ENCODE data around the gene FEV.

The FEV gene

GRCh38 chr2:218985021-218985324 is at the start of gene FEV:
FEV (minus strand) TSS chr2:218985184; CDS start chr2:218985075, 109 bp downstream.
- no peak for DNase-seq

DNA sequence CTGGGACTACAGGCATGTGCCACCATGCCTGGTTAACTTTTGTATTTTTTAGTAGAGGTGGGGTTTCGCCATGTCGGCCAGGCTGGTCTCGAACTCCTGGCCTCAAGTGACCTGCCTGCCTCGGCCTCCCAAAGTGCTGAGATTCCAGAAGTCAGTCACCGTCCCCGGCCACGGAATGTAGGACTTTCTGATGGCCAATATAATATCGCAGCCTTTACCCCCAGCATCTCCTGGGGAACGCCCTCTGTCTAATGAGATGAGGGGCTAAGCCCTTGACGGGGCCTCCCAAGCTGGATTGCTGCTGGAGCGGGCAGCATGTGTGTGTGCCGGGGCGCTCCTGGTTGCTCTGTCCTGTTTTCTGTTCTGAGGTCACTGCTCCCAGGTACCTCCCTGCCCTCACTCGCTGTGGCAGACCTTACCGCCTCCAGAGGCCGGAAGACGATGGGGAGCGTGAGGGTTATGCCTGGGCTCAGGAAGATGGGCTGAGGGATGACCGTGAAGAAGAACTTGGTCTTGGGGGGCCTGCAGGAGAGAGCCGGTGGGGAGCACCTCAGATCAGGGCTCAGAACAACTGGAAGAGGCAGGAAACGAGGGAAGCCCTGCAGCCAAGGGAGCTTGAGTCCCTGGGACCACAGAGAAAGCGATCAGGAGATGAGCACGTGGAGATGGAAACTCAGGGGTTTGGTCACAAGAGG is 47.2 kb upstream of the FEV start:
- DNase-seq = no peak

GRCh38 chr2:219031005-219031738 is 46.2 kb upstream of the FEV start:
- DNase-seq = no peak

DNA sequence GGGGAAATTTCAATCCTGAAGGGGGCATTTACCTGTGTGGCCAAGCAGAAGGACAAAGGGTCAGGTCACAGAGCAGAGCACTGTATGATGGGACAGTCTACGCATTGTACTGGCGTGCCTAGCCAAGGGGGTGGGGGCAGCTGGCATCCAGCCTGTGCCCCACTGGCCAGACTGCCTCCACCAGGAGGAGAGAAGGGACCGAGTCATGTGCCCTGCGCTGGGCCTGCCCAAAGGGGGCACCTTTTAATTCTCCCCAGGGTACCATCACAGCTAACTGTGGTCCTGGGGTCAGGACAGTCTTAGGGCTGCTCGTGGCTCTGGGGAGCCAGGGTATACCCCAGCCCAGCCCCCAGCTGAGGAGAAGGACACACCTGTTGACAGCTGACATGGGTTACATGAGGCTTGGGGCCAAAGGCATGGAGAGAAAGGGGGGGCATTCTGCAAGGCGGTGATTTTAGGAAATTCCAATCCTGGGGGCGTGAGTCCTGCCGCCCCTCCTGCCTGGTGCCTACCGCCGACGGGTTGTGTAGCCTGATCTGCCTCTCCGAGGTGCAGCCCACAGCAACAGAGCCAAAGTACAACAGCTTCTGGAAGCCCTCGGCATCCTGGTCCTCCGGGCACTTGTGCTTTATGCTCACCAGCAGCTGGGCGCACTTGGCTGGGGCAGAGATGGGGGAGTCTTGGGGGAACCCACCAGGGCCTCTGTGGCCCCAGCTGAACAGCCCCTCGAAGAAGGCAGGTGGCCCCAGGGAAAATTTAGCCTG is 45.4 kb upstream of the FEV start:
- no peak for DNase-seq

DNA sequence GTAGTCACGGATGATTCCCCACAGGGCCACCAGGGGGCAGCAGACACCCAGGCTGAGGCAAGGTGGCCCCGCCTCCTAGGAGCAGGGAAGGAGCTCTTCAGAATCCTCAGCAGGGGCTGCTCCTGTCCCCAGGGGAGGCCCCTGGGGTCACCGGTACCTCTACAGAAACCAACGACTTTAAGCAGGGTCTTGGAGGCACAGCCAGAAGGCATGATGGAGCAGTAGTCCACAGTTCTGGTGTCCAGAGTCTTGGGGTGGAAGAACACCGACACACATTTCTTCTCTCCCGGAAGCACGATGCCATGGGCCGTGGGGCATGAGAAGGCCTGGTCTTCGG is 44.8 kb upstream of the FEV start:
- DNase-seq = peak; percentile 70

DNA sequence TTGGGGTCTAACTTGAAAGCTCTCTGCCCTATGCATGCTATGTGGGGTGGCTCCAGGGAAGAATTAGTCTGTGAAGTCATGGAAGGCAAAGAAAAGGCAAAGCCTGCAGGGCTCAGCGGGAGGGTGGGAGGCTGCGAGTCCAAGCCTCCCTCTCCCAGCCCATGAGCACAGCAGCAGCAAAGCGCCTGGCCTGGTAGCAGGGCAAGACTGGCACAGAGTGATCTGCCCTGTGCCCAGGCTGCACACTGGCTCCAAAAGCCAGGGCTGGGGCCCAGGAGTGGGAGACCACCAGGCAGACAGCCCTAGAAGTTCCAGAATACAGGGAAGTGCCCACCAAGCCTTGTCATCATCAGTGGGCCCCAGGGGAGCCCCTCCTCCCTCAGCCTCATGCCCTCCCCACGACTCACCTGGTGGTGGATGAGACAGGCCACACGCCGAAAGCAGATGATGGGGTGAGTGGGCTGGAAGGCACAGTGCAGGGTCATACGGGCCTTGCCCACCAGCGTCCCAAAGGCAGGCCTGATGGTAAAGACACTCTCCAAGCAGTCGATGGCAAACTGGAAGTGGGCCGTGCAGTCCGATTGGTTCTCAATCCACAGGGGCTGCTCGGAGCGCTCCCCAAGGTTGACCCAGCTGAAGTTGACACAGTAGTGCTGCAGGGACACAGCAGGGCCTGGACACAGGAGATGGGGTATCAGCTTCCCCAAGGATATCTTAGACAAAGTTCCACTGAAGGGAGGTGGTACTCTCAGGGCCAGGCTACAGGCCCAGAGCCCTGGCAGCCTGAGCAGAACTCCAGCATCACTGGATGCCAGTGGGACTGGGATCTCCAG is 44.2 kb upstream of the FEV start:
- no peak for DNase-seq

DNA sequence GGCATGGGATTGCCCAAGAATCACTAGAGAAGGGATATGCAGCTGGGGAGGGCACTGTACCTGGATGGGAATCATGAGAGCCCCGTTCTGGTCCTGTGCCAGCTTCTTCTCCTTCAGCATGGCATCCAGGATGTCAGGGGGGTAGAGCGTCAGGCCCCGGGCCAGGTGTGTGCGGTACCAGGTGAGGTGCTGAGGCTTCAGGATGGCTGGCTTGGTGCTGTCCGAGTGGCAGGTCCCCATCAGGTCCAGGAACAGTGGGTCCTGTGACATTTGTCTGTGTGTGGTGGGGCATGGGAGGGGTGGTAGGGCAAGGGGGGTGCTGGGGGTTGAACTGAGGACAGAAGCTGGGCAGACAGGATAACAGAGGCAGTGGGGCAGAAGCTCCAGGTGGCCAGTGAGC is 43.2 kb upstream of the FEV start:
- DNase-seq = peak; percentile 4

DNA sequence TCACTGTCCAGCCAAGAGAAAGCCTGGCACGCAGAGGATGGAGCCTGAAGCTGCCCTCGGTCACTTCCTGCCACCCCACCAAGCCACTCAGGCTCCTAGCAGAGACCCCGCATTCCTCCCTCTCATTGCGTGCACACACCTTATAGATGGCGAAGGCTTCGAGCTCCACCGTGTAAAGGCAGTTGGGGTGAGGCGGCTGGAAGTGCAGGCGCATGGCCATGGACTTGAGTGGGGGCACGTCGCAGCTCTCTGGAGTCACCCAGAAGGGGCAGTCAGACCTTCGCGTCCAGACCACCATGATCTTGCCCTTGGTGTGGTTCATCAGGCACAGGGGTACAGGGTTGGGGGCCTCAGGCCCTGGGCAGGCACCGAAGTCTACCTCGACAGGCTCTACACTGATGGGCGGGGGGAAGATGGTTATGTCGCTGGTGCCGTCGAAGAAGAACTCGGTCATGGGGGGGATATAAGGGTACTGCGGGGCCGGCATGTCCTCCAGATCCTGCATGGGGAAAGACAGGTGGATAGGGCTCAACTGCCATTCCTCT is 42.6 kb upstream of the FEV start:
- no peak for DNase-seq

- DNase-seq = no peak
Observed at GRCh38 chr2:219026946-219027345, 42.0 kb upstream of the FEV start.

DNA sequence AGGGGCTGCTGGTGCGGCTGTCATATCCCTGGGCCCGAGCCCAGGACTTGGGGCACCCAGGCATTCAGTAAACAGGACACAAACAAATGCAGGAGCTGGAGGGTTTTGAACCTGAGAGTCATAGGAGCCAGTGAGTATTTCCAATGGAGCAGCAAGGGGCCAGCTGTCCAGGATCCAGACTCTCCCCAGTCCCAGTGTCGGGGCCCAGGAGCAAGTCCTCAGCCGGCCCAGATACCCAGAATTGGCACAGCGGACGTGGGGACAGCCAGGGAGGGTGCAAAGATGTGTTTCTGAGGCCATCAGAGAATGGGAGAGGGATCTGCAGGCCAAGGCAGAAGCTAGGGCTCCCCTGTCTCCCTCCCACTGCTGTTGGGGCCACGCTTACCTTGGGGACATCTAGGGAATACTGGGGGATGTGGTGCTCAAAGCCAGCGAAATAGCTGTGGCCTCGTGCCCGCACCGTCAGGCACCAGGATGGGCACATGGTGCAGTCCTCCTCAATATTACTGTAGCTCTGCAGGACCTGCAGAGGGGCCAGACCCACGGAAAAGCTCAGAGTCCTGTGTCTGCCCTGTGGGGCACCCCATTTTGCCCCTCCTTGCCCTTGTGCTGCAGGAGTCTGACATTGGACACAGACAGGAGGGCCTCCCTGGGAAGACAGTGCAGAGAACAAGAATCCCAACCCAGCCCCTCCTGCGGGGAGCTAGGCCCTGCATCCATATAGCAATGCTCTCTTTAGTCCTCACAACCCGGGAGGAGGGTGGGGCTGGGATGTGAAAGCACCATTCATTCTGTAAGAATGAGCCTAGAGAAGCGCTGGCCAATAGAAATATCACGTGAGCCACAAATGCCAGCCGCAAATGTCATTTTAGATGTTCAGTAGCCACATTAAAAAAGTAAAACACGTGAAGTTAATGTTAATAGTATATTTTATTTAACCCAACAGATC is 40.9 kb upstream of the FEV start:
- DNase-seq = no peak

- no peak for DNase-seq
Observed at GRCh38 chr2:219024059-219024458, 39.1 kb upstream of the FEV start.

DNA sequence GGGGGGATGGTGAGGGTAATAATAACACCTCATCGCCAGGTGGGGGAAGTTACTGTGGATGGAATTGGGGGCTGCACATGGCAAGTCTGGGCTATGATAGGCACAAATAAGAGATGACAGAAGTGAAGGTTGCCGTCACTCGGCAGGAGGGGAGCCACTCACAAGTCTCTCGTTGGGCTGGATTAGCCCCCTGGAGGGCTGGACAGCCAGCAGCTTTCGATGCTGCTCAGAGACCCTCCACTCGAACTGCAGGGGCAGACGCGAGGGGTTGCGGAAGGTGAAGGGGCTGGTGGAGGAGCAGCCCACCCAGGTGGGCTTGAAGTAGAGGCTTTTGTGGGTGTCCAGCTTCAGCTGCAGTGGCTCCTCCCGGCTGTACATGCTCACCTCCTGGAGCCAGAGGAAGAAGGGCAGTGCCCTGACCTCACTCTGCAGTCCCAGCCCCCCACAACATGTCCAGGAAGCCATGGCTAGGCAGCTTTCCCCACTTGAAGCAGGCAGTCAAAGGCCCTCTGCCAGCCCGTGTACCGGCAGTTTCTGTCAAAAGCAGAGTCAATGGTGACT is 38.1 kb upstream of the FEV start:
- DNase-seq = no peak

GRCh38 chr2:219022616-219023015 is 37.6 kb upstream of the FEV start:
- no peak for DNase-seq

DNA sequence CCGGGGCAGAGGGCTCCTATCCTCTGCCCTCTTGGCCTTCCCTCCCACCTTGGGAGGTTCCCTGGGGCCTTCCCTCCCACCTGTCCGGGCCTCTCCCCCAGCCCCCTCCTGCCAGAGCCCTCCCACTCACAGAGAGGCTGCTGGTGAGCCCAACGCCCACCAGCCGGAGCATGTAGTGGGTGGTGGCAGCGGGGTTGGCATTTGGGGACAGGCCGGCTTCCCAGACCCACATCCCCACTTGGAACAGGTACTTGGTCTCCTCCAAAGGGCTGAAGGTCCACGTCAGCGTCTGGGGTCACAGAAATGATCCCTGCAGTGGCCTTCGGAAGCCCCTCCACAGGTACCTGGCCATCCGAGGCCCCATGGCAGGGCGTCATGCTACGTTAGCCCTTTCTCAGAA is 37.1 kb upstream of the FEV start:
- no peak for DNase-seq

DNA sequence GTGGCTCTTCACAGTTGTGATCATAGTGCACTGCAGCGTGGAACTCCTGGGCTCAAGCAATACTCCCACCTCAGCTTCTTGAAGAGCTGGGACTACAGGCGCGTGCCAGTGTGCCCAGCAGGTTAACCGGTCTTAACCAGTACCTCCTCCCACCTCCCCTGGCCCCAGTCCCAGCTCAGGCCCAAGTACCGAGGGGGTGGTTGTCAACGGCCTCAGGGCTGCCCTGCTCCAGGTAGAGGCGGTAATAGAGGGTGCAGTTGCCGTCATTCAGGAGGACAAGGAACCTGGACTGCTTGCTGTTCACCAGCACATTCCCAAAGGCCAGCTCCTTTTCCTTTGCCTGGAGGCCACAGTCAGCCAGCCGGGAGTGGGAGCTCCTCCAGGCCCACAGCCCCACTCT is 36.6 kb upstream of the FEV start:
- DNase-seq = no peak

GRCh38 chr2:219020604-219021365 is 35.8 kb upstream of the FEV start:
- DNase-seq = no peak

- no peak for DNase-seq
Observed at GRCh38 chr2:219019436-219019835, 34.5 kb upstream of the FEV start.

DNA sequence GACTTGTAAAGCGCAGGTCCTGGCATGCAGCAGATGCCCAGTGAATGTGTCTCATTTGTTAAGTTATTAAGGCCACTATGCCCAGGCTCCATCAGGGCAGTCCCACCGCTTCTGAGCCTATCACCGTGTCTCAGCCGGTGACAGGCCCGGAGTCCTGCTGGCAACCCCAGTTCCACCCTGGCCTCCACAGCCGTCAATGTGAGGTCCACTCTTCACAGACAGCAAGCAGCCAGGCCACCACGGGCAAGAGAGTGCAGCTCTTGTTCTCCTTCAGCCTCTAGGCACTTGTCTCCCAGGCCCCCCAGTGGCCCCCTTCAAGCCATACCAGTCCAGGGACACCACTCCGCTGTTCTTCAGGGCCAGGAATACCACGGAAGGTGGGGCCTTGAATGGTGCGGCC is 33.7 kb upstream of the FEV start:
- no peak for DNase-seq

GRCh38 chr2:219018286-219018685 is 33.3 kb upstream of the FEV start:
- DNase-seq = no peak

DNA sequence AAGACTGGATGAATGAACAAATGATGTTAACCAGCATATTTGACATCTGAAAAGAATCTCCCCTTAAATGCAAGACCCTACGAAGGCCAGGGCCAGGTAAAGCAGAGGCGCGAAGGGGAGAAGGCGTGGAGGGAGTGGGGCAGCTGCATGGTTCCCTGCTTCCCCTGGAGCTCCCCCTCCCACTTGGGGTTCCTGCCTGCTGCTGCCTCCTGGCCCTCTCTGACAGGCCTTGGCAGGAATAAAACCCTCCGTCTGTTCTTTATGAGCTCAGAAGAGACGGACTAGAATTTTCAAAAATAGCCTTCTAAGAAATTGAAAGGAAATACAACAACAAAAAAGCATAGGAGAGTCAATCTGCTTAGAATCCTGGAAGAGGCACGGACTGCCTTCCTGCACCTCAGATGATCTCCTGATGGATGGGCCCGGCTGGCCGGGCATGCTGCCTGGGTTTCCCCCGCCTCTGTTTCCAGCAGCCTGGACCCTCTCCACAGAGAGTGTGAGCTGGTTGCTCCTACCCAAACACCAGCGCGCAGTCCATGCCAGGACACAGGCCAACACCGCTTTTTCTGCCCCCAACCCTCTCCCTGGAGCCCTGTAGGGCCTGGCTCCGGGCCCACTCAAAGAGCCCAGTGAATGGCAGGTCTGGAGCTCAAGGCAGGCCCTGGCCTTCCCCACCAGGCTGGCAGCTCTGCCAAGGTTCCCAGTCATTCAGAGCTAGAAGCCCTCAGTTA is 32.4 kb upstream of the FEV start:
- DNase-seq = no peak

All from NCI-H69 (cell line).